ENCODE data around the gene TMPRSS11A.
A peak's percentile ranks its signal among the peaks of the same experiment; 100 is the strongest.

Gene TMPRSS11A

GRCh38 chr4:67877086-67877485, 86.2 kb downstream of the TMPRSS11A start:
- Histone ChIP-seq H3K9ac (ENCODE audit: low read length) (no peak overlapping the region), H3K79me2 (ENCODE audit: low read length) (no peaks in the 10 kb centered on the region), H3K27ac (ENCODE audit: low read length) (no peak overlapping the region), H3K36me3 (replicated peaks; ENCODE audit: low read depth, low read length) (no peaks in the 10 kb centered on the region), H3K4me2 (ENCODE audit: low read length) (no peak overlapping the region), H3K4me1 (ENCODE audit: low read length) (peaks cover 2% of the 10 kb centered on the region), H3K27me3 (ENCODE audit: low read depth, low read length) (no peaks in the 10 kb centered on the region), H4K20me1 (ENCODE audit: insufficient read depth, low read length) (no peaks in the 10 kb centered on the region), H3K9me3 (ENCODE audit: insufficient read depth, low read length) (no peaks in the 10 kb centered on the region), H3K4me3 (ENCODE audit: low read length) (no peak overlapping the region), H2AFZ (ENCODE audit: low read depth, low read length) (no peak overlapping the region)
- TF ChIP-seq EZH2phosphoT487 (IDR thresholded peaks at IDR 0.05; ENCODE audit: low read depth), result no peak
- TF ChIP-seq CTCF (IDR thresholded peaks at IDR 0.05; ENCODE audit: low read depth, low read length), result no peak

- no peaks in the 10 kb centered on the region for H3K79me2 ChIP-seq (ENCODE audit: low read length)
- no peaks in the 10 kb centered on the region for H4K20me1 ChIP-seq (ENCODE audit: insufficient read depth, low read length)
- H3K27me3 ChIP-seq (ENCODE audit: low read depth, low read length), result no peaks in the 10 kb centered on the region
- H3K9ac ChIP-seq (ENCODE audit: low read length), result no peak overlapping the region
- H3K4me3 ChIP-seq (ENCODE audit: low read length), result no peak overlapping the region
- H2AFZ ChIP-seq (ENCODE audit: low read depth, low read length), result no peak overlapping the region
- H3K4me2 ChIP-seq (ENCODE audit: low read length), result no peak overlapping the region
- no peak overlapping the region for H3K27ac ChIP-seq (ENCODE audit: low read length)
- no peaks in the 10 kb centered on the region for H3K36me3 ChIP-seq (replicated peaks; ENCODE audit: low read depth, low read length)
- TF ChIP-seq EZH2phosphoT487 (IDR thresholded peaks at IDR 0.05; ENCODE audit: low read depth) (no peak), CTCF (IDR thresholded peaks at IDR 0.05; ENCODE audit: low read depth, low read length) (no peak)
- peaks cover 3% of the 10 kb centered on the region for H3K4me1 ChIP-seq (ENCODE audit: low read length)
- H3K9me3 ChIP-seq (ENCODE audit: insufficient read depth, low read length), result no peaks in the 10 kb centered on the region
These were observed 88.3 kb downstream of the TMPRSS11A start for GRCh38 chr4:67874986-67875385.

GRCh38 chr4:67873116-67873515, 90.2 kb downstream of the TMPRSS11A start:
- Histone ChIP-seq H3K27ac (ENCODE audit: low read length) (no peak overlapping the region), H3K4me2 (ENCODE audit: low read length) (no peak overlapping the region), H3K9ac (ENCODE audit: low read length) (no peak overlapping the region), H3K27me3 (ENCODE audit: low read depth, low read length) (no peaks in the 10 kb centered on the region), H3K4me3 (ENCODE audit: low read length) (no peak overlapping the region), H3K4me1 (ENCODE audit: low read length) (peaks cover 3% of the 10 kb centered on the region), H3K9me3 (ENCODE audit: insufficient read depth, low read length) (no peaks in the 10 kb centered on the region), H3K79me2 (ENCODE audit: low read length) (no peaks in the 10 kb centered on the region), H3K36me3 (replicated peaks; ENCODE audit: low read depth, low read length) (no peaks in the 10 kb centered on the region), H2AFZ (ENCODE audit: low read depth, low read length) (no peak overlapping the region), H4K20me1 (ENCODE audit: insufficient read depth, low read length) (no peaks in the 10 kb centered on the region)
- TF ChIP-seq EZH2phosphoT487 (IDR thresholded peaks at IDR 0.05; ENCODE audit: low read depth) (no peak), CTCF (IDR thresholded peaks at IDR 0.05; ENCODE audit: low read depth, low read length) (no peak)

GRCh38 chr4:67871867-67872266, 91.4 kb downstream of the TMPRSS11A start:
- Histone ChIP-seq H3K27me3 (ENCODE audit: low read depth, low read length) (no peaks in the 10 kb centered on the region), H3K79me2 (ENCODE audit: low read length) (no peaks in the 10 kb centered on the region), H3K9me3 (ENCODE audit: insufficient read depth, low read length) (no peaks in the 10 kb centered on the region), H2AFZ (ENCODE audit: low read depth, low read length) (no peak overlapping the region), H3K4me1 (ENCODE audit: low read length) (peaks cover 3% of the 10 kb centered on the region), H3K27ac (ENCODE audit: low read length) (no peak overlapping the region), H3K4me2 (ENCODE audit: low read length) (no peak overlapping the region), H3K36me3 (replicated peaks; ENCODE audit: low read depth, low read length) (no peaks in the 10 kb centered on the region), H3K9ac (ENCODE audit: low read length) (no peak overlapping the region), H3K4me3 (ENCODE audit: low read length) (no peak overlapping the region), H4K20me1 (ENCODE audit: insufficient read depth, low read length) (no peaks in the 10 kb centered on the region)
- TF ChIP-seq CTCF (IDR thresholded peaks at IDR 0.05; ENCODE audit: low read depth, low read length) (peak; percentile 73), EZH2phosphoT487 (IDR thresholded peaks at IDR 0.05; ENCODE audit: low read depth) (no peak)
